ENCODE results near the gene TRIM14.

The TRIM14 gene

DNA sequence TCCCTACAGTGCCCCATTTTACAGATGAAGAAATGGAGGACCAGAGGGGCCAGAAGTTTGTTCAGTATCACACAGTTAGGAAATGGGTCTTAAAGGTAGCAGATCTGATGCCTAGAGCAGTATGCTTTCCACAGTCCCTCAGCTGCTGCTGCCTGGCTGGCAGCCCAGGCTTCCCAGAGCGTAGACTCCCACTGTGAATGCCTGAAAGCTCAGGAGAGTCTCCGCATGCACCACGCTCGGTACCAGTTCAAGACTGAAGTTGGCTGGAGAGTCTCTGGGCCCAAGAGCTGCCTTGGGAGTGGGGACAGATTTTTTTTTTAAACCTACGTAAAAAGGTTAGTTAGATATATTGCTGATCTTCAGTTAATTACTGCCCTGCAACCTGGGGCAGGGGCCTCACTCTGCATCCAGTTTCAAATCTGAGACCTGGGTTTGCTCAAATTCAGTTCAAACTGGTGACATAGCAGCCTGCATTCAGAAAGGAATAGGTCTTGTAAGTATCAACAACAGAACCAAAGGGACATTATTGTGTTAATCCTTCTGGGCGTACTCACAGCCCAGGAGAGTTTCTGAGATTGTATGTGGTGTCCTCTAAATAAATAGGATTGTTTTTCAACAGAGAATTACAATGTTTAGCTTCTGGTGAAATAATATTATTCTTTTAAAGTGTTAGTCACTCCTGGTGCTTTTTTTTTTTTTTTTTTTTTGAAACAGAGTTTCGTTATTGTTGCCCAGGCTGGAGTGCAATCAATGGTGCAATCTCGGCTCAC is 54.2 kb downstream of the TRIM14 start:
- no peak for DNase-seq (ENCODE audit: extremely low read depth, low read depth)
- TF ChIP-seq CTCF (IDR thresholded peaks at IDR 0.05; ENCODE audit: low read depth, low read length) = no peak

DNA sequence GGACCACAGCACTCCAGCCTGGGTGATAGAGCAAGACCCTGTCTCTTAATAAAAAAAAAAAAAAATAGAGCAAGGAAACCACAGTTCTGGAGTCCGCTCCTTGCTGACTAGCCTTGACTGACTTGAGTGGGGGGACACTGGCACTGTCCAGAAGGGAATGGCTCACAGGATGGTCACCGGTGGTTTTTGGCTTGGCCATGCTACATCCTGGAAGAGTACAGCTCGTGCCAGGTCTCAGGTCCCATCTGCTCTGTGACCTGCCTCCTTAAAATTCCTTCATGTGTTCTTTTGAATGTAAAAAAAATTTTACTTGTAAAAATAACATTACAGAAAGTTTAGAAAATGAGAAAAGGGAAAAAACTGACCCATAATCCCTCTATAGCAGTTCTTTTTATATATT is 56.9 kb downstream of the TRIM14 start:
- no peak for DNase-seq (ENCODE audit: extremely low read depth, low read depth)
- no peak for TF ChIP-seq CTCF (IDR thresholded peaks at IDR 0.05; ENCODE audit: low read depth, low read length)

- TF ChIP-seq CTCF (IDR thresholded peaks at IDR 0.05; ENCODE audit: low read depth, low read length) = no peak
- no peak for DNase-seq (ENCODE audit: extremely low read depth, low read depth)
These were observed 61.8 kb downstream of the TRIM14 start for GRCh38 chr9:98057138-98057799.

DNA sequence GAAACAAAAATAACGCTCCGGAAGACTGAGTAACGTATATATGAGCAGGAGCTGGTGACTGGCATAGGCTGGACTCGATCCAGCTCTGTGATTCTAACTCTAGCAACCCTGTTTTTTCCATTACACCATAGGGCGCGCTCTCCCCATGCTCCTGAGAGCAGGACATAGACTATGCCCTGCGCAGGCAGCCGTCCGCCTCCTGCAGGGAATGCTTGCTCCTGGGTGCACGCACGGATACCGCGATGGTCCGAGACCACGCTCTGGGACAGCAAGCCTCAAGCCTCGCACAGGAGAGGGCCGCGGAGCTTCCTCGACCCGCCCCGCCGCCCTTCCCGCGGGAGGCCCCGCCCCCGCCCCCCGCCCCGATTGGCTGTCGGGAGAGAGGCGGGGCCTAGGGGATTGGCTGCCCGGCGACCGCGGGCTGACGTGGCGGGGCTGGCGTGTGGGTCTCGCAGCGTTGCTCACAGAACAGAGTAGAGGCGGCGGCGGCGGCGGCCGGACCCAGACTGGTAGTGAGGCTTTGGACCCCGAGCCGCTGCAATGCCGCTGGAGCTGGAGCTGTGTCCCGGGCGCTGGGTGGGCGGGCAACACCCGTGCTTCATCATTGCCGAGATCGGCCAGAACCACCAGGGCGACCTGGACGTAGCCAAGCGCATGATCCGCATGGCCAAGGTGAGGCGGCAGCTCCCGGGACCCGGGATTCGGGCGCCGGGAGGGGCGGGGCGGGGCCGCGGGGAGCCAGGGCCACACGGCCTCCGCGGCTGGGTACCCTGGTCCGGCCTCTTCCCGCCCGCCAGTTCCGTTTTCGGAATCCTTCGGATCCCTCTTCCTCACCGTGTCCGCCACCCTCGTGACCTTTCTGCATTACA is 62.5 kb downstream of the TRIM14 start, which contains the start of gene NANS:
NANS (plus strand) TSS at position 464 of the 869 bp plus-strand sequence; CDS start at position 541, 77 bp downstream.
- TF ChIP-seq CTCF (IDR thresholded peaks at IDR 0.05; ENCODE audit: low read depth, low read length) = no peak; the same call in 1 of the 2 replicates
- DNase-seq (ENCODE audit: extremely low read depth, low read depth) = peak; percentile 67

DNA sequence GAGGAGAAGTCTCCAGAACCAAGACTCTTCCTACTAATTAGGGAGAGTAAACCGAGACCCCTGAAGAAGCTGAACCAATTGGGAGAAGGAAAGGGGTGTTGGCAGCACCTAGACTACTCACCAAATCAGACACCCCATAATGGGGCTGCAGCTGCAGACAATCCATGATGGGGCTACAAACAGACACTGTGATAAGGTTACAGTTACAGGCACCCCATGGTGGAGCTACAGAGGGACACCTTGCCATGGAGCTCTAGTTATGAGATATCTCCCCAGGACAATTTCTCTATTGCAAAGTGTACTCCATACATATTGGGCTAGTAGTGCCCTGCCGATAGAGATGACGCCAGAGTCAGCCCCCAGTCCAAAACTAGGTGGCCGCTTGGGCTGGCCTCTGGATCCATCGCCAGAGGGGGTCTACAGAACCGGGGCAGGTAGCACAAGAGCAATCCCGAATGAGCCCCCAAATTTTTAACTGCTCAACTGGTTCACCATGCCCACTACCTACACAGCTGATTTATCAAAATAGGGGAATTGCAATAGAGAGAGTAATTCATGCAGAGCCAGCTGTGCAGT is 64.6 kb downstream of the TRIM14 start:
- no peak for DNase-seq (ENCODE audit: extremely low read depth, low read depth)
- TF ChIP-seq CTCF (IDR thresholded peaks at IDR 0.05; ENCODE audit: low read depth, low read length) = no peak

GRCh38 chr9:98050351-98050750 is 68.7 kb downstream of the TRIM14 start:
- DNase-seq (ENCODE audit: extremely low read depth, low read depth) = no peak
- TF ChIP-seq CTCF (IDR thresholded peaks at IDR 0.05; ENCODE audit: low read depth, low read length) = no peak

Data from AG09319 (cell line).